ENCODE data around the gene SH3RF2. TPM values are rescaled to one million over a fixed set of nuclear protein-coding genes. Genes with fewer than 3 reads are reported as not detected.

SH3RF2 gene
- total RNA-seq, 4 donors from 2014 or later, result 19.2 to 97.1 (median 39.1) TPM

DNA sequence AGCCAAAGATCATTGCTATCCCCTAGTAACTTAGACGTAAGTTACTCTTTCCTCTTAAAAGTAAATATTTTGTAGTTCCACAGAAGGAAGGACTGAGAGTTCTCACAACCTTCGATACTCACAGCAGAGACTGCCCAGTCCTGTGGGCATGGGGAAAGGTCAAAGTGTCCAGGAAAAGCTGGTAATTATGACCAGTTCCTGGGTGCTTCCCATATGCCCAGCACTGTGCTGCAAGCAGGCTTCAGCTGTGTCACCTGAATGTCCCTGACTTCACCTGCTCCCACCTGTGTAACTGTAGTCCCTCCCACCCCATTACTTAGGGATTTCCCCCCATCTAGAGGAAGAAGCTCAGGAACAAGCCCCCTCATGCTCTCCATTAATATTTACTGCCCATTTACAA is 18.0 kb upstream of the SH3RF2 start:
- no peak overlapping the region for H3K27ac ChIP-seq
- intact Hi-C loops (cut with DNase I; ENCODE audit: low total_unique reads), result no loop called here
- no peaks in the 10 kb centered on the region for H3K4me1 ChIP-seq
- TF ChIP-seq, protein P1, sequence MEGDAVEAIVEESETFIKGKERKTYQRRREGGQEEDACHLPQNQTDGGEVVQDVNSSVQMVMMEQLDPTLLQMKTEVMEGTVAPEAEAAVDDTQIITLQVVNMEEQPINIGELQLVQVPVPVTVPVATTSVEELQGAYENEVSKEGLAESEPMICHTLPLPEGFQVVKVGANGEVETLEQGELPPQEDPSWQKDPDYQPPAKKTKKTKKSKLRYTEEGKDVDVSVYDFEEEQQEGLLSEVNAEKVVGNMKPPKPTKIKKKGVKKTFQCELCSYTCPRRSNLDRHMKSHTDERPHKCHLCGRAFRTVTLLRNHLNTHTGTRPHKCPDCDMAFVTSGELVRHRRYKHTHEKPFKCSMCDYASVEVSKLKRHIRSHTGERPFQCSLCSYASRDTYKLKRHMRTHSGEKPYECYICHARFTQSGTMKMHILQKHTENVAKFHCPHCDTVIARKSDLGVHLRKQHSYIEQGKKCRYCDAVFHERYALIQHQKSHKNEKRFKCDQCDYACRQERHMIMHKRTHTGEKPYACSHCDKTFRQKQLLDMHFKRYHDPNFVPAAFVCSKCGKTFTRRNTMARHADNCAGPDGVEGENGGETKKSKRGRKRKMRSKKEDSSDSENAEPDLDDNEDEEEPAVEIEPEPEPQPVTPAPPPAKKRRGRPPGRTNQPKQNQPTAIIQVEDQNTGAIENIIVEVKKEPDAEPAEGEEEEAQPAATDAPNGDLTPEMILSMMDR (IDR thresholded peaks at IDR 0.05 in 4 of 5, conservative IDR thresholded peaks at IDR 0.05 in 1 of 5), result no peak
- no peak for TF ChIP-seq POLR2A (IDR thresholded peaks at IDR 0.05)
- DNase-seq (no peak), ATAC-seq (no peak)
- no peak overlapping the region for H3K4me3 ChIP-seq
- in situ Hi-C loops (cut with MboI; ENCODE audit: low sequenced_read_pairs in 4 of 4), result loop anchor here in 1 of 4 donors (10.0 kb wide), 1 partner anchor 136 kb away; no protein-coding TSS in a partner anchor
- H3K27me3 ChIP-seq, result no peaks in the 10 kb centered on the region
- H3K9me3 ChIP-seq, result no peaks in the 10 kb centered on the region
- H3K36me3 ChIP-seq, result no peaks in the 10 kb centered on the region

DNA sequence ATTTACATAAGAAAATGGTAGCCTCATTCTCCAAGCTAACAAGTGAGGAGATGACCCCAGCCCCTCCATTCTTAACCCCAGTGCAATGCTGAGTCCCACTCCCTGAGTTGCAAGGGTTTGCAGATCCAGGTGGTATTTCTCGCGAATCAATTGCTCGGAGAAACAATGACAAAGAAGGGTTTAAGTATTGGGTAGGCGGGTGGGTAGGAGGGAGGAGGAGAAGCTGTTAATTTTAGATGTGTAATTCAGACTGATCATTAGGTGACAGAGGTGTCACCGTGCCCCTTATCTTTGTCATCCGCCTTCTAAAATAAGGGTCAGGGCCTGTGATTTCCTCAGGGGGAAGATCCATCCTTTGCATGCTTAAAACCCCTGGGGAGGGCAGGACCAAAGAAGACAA is 17.0 kb upstream of the SH3RF2 start:
- Histone ChIP-seq H3K4me1 (no peaks in the 10 kb centered on the region), H3K27ac (no peak overlapping the region), H3K4me3 (no peak overlapping the region), H3K36me3 (no peaks in the 10 kb centered on the region), H3K27me3 (no peaks in the 10 kb centered on the region), H3K9me3 (no peaks in the 10 kb centered on the region)
- ATAC-seq (no peak), DNase-seq (no peak)
- in situ Hi-C loops (cut with MboI; ENCODE audit: low sequenced_read_pairs in 4 of 4), result loop anchor here in 1 of 4 donors (10.0 kb wide), 1 partner anchor 135 kb away; no protein-coding TSS in a partner anchor
- TF ChIP-seq, protein P1 (IDR thresholded peaks at IDR 0.05 in 4 of 5, conservative IDR thresholded peaks at IDR 0.05 in 1 of 5), result no peak
- TF ChIP-seq POLR2A (IDR thresholded peaks at IDR 0.05), result no peak
- intact Hi-C loops (cut with DNase I; ENCODE audit: low total_unique reads), result no loop called here

DNA sequence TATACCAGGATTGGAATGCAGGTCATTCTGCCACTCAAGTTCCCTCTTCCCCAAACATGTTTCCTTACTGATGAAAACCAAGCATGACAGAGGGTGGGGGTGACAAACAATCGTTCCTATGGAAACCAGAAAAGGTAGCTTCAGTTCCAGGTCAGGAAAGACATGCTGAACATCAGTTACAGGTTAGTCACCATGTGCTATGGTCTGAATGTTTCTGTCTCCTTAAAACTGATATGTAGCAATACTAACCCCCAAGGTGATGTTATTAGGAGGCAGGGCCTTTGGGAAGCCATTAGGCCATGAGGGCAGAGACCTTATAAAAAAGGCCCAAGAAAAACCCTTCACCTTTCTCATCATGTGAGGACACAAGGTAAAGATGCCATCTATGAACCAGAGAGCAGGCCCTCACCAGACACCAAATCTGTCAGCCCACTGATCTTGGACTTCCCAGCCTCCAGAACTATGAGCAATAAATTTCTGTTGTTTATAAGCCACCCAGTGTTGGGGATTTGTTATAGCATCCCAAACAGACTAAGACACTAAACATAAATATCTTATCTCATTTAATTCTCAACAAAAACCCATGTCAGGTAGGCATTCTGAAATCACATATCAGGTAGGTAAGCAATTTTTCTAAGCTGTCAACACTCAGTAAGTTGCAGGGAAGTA is 15.7 kb upstream of the SH3RF2 start:
- intact Hi-C loops (cut with DNase I; ENCODE audit: low total_unique reads), result no loop called here
- H3K9me3 ChIP-seq, result no peaks in the 10 kb centered on the region
- in situ Hi-C loops (cut with MboI; ENCODE audit: low sequenced_read_pairs in 4 of 4), result no loop called here
- H3K4me1 ChIP-seq, result no peaks in the 10 kb centered on the region
- DNase-seq (no peak), ATAC-seq (no peak)
- TF ChIP-seq POLR2A (IDR thresholded peaks at IDR 0.05), result no peak
- TF ChIP-seq, protein P1 (IDR thresholded peaks at IDR 0.05 in 4 of 5, conservative IDR thresholded peaks at IDR 0.05 in 1 of 5), result no peak
- H3K27ac ChIP-seq, result no peak overlapping the region
- H3K27me3 ChIP-seq, result no peaks in the 10 kb centered on the region
- no peak overlapping the region for H3K4me3 ChIP-seq
- no peaks in the 10 kb centered on the region for H3K36me3 ChIP-seq

DNA sequence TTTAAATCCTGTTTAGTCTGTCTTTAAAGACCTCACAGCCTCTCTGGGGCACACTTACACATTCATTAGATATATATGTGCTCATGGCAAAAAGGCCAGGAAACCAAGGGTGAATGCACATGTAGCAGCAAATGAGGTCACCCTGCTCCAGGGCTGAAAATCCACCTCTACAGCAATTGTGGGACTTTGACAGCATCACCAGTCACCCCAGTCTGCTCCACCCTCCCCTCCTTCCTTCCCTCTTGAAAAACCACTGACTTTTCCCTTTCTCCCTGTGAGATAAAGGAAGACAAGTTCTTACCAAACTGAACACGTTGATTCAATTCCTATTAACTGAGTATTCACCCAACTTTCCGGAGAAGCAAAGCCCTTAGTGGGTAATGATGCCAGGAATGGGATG is 15.2 kb upstream of the SH3RF2 start:
- no peaks in the 10 kb centered on the region for H3K4me1 ChIP-seq
- no peak overlapping the region for H3K4me3 ChIP-seq
- DNase-seq (no peak), ATAC-seq (no peak)
- no peak for TF ChIP-seq POLR2A (IDR thresholded peaks at IDR 0.05)
- H3K36me3 ChIP-seq, result no peaks in the 10 kb centered on the region
- in situ Hi-C loops (cut with MboI; ENCODE audit: low sequenced_read_pairs in 4 of 4) (no loop called here), intact Hi-C loops (cut with DNase I; ENCODE audit: low total_unique reads) (no loop called here)
- no peaks in the 10 kb centered on the region for H3K9me3 ChIP-seq
- no peak overlapping the region for H3K27ac ChIP-seq
- H3K27me3 ChIP-seq, result no peaks in the 10 kb centered on the region

DNA sequence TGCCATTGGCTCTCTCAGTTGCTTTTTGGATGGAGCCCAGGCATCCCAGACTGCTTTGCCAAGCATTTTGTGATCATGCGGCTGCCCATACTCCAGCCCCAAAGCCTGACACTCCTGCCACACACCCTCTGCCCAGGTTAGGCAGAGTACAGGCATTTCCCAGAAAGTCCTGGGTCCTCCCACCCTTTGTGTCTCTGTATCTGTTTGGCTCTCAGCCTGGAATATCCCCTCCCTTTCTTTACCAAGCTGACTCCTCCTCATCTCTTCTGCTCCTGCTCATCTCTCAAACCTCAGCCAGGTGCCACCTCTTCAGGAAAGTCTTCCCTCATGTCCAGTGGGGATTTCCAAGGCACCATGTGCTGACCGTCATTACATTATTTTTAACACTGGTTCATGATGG is 14.3 kb upstream of the SH3RF2 start:
- in situ Hi-C loops (cut with MboI; ENCODE audit: low sequenced_read_pairs in 4 of 4), result no loop called here
- Histone ChIP-seq H3K4me3 (no peak overlapping the region), H3K4me1 (no peaks in the 10 kb centered on the region), H3K27ac (no peak overlapping the region), H3K36me3 (no peaks in the 10 kb centered on the region), H3K27me3 (no peaks in the 10 kb centered on the region), H3K9me3 (no peaks in the 10 kb centered on the region)
- intact Hi-C loops (cut with DNase I; ENCODE audit: low total_unique reads), result no loop called here
- no peak for DNase-seq
- no peak for TF ChIP-seq POLR2A (IDR thresholded peaks at IDR 0.05)
- TF ChIP-seq, protein P1 (IDR thresholded peaks at IDR 0.05 in 4 of 5, conservative IDR thresholded peaks at IDR 0.05 in 1 of 5), result no peak
- ATAC-seq, result no peak
